ENCODE data around the gene SEC61B. TPM values are rescaled to one million over a fixed set of nuclear protein-coding genes. Genes with fewer than 3 reads are reported as not detected.

Gene SEC61B
- total and polyA plus RNA-seq, 2 experiments from 2014 or later, result 133 to 602 TPM

- TF ChIP-seq ZNF462 (CRISPR knock-in tag; IDR thresholded peaks at IDR 0.05) (no peak), CTCF (conservative IDR thresholded peaks at IDR 0.05; ENCODE audit: low read depth in 2 of 2) (no peak), CREB1 (CRISPR knock-in tag; IDR thresholded peaks at IDR 0.05; ENCODE audit: low read depth) (no peak), STAT1 (IDR thresholded peaks at IDR 0.05; ENCODE audit: unreplicated experiment) (no peak), EZH2 (IDR thresholded peaks at IDR 0.05; ENCODE audit: low read depth, unreplicated experiment) (no peak), POLR2AphosphoS5 (IDR thresholded peaks at IDR 0.05; ENCODE audit: low read depth) (no peak), EZH2phosphoT487 (IDR thresholded peaks at IDR 0.05; ENCODE audit: unreplicated experiment) (no peak)
Observed at GRCh38 chr9:99189186-99189585, 32.9 kb upstream of the SEC61B start (continued).

GRCh38 chr9:99189887-99190596 lies 32.0 kb upstream of the SEC61B start:
- Histone ChIP-seq H3F3A (replicated peaks; ENCODE audit: low read depth) (no peaks in the 10 kb centered on the region), H3K79me2 (replicated peaks; ENCODE audit: insufficient read depth) (no peaks in the 10 kb centered on the region), H4K20me1 (replicated peaks; ENCODE audit: insufficient read depth) (no peaks in the 10 kb centered on the region), H3K27me3 (ENCODE audit: insufficient read depth) (no peaks in the 10 kb centered on the region), H3K4me1 (ENCODE audit: insufficient read depth) (peaks cover 9% of the 10 kb centered on the region), H2AFZ (no peak overlapping the region), H3K36me3 (ENCODE audit: insufficient read depth) (no peaks in the 10 kb centered on the region), H3K27ac (ENCODE audit: low read depth) (no peak overlapping the region), H3K9me2 (ENCODE audit: insufficient read depth) (no peaks in the 10 kb centered on the region), H3K4me2 (no peak overlapping the region), H3K4me3 (no peak overlapping the region)
- Mint-ChIP-seq H3K9me3 (no peaks in the 10 kb centered on the region), H3K4me3 (no peak overlapping the region), H3K27ac (no peak overlapping the region), H3K27me3 (ENCODE audit: insufficient read depth, low read depth, poor library complexity) (peaks cover 4% of the 10 kb centered on the region), H3K36me3 (ENCODE audit: low read depth) (no peaks in the 10 kb centered on the region), H3K4me1 (peaks cover 5% of the 10 kb centered on the region)
- DNase-seq (ENCODE audit: low spot score) (no peak), ATAC-seq (no peak)
- TF ChIP-seq POLR2AphosphoS5 (IDR thresholded peaks at IDR 0.05; ENCODE audit: low read depth) (no peak), JUNB (IDR thresholded peaks at IDR 0.05; ENCODE audit: unreplicated experiment) (no peak), ETS1 (IDR thresholded peaks at IDR 0.05) (no peak)
